Umbilical cord (tissue), 2 donors: ENCODE data around the gene KRTAP4-7. TPM values are rescaled to one million over a fixed set of nuclear protein-coding genes. Genes with fewer than 3 reads are reported as not detected.
A peak's percentile ranks its signal among the peaks of the same experiment; 100 is the strongest.
"Not testable (repeated sequence)": the region's sequence is repeated elsewhere in the genome, so short reads cannot be mapped to it uniquely, and the experiment has no call there.

Source experiments
- DNase-seq: peaks from one replicate; pipeline ENCODE4 v3.0.0-alpha.2; 2015; ENCODE audit warnings: low spot score
- total RNA-seq: library from RNA; depleted of rRNA; stranded (reverse); fragments of >200 nt; gene quantifications from one replicate; pipeline ENCODE4 v1.2.3, GENCODE V29; 2014; ENCODE audit warnings: low replicate concordance; ENCODE audit not compliant: insufficient read depth

Gene KRTAP4-7
- total RNA-seq, 1 donor from 2014 or later = not detected

- not testable (repeated sequence) for DNase-seq
Measured at GRCh38 chr17:41108728-41109386, 24.9 kb downstream of the KRTAP4-7 start.

GRCh38 chr17:41111151-41111885 lies 27.4 kb downstream of the KRTAP4-7 start:
- DNase-seq = no peak

DNA sequence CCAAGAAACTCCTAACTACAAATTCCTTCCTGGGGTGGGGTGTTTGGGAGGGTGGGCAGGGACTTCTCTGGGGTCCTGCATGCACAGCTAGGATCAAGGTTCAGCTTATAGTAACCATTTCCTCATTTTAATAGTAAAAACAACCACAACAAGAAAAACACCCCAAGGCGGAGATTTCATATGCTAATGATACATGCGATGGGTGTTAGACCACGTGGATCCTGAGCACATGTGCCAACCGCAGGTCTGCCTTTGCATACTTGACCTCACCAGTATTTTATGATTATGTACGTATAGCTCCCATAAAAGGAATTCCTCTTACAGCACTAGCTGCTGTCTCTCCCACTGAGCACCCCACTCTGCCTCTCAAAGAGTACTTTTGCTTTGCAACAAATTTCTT lies 32.3 kb downstream of the KRTAP4-7 start:
- DNase-seq = no peak

DNA sequence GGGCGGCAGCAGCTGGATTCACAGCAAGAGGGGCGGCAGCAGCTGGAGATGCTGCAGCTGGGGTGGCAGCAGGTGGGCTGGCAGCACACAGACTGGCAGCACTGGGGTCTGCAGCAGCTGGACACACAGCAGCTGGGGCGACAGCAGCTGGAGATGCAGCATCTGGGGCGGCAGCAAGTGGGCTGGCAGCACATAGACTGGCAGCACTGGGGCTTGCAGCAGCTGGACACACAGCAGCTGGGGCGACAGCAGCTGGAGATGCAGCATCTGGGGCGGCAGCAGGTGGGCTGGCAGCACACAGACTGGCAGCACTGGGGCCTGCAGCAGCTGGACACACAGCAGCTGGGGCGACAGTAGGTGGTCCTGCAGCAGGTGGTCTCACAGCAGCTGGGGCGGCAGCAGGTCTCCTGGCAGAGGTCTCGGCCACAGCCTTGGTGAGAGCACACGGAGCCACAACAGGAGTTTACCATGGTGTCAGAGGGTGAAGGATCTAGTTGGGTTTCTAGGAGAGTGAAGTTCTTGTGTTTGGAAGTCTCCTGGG lies 34.0 kb downstream of the KRTAP4-7 start, which contains the start of gene KRTAP4-11:
TSS of gene KRTAP4-11 (minus strand) at position 528 of the 541 bp plus-strand sequence. CDS start at position 470, 58 bp downstream.
- not testable (repeated sequence) for DNase-seq

DNA sequence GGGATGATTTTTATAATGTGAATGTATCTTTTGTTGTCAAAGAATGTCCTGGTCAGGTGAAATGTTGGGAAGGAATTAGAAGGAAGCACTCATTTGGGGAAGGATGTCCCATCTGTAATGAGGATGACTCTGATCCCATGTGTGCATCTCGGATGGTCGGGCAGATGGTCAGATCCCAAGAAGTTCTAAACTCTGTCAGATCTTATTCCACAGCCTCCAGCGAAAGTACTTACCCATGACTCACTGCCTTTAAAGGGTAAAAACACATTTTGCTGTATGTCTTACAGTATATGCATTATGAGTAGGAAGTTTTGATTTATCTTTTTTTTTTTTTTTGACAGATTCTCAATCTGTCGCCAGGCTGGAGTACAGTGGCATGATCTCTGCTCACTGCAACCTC lies 34.8 kb downstream of the KRTAP4-7 start:
- no peak for DNase-seq

DNA sequence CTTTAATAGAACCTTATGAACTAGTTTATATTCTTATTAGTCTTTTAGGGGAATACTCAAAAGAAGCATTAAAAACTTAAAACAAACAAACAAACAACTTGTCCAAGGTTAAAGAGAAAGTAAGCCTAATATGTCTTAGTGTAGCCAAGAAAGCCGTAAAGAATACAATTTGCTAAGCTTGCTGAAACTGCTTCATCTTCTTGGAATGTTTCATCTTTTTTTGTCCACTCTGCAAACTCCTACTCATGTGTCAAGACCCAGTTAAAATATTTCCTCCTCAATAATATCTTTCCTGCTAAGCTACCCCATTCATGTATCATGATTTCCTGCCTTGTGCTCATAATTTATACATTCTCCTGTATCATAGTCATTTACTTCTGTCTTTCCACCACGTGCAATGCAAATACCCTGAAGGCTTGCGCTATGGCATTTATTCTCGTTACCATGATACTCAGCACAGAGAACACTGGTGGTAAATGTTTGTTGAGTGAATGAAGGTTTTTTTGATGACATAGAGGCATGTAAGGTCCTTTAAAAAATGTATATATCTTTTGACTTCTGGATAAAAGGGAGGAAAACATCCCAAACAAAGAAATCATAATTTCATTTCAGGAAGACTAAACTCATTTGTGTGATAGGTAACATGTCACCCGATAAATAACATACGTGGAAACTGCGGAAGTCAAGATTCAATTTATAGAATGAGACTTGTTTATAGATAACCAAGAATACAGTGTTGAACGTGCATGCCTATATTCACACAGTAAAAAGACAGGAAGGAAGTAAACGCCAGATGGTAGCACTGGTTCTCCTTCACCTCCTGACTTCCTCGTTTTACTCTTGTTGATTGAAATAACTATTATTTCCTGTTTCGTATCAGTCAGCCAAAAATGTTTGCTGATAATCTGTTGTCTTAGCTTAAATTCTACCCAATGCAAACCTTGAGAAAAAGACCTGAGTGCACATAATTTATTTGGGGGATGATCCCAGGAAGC lies 36.0 kb downstream of the KRTAP4-7 start:
- peak; percentile 5 for DNase-seq

GRCh38 chr17:41121742-41122141 lies 37.8 kb downstream of the KRTAP4-7 start:
- no peak for DNase-seq

DNA sequence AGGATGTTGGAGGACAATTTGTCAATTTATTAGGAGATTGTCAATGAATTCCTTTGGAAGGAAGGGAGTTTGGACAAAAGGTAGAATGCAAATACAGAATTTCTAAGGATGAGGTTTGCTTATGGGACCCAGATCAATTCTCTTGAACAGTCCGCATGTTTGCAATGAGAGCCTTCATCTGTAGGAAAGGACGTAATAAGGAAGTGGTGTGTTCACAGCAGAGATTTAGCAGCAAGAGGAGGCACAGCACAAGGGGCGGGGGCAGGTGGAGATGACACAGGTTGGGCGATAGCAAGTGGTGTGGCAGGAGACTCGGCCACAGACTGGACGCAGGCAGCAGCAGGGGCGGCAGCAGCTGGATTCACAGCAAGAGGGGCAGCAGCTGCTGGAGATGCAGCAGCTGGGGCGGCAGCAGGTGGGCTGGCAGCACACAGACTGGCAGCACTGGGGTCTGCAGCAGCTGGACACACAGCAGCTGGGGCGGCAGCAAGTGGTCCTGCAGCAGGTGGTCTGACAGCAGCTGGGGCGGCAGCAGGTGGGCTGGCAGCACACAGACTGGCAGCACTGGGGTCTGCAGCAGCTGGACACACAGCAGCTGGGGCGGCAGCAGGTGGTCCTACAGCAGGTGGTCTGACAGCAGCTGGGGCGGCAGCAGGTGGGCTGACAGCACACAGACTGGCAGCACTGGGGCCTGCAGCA lies 39.5 kb downstream of the KRTAP4-7 start:
- DNase-seq = not testable (repeated sequence)

GRCh38 chr17:41123991-41124371 lies 40.0 kb downstream of the KRTAP4-7 start, which contains the start of gene KRTAP4-12:
KRTAP4-12 (minus strand) TSS chr17:41124182; CDS start chr17:41124122, 60 bp downstream.
- not testable (repeated sequence) for DNase-seq

GRCh38 chr17:41125064-41125463 lies 41.1 kb downstream of the KRTAP4-7 start:
- no peak for DNase-seq

DNA sequence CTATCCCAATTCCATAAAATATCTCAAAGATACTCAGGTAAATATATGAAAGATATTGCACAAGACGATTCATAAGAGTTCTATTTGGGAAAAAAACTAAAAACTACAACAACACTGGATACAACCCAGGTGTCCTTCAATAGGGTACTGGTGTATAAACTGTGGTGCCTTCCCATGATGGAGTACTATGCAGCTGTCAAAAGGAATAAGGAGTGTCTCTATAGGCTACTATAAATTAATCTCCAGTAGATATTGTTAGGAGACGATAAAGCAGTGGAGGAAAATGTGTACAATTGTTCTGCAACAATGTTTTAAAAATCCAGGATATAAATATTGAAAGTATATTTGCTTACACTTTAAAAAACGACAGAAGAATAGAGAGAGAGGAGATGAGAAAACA lies 42.5 kb downstream of the KRTAP4-7 start:
- DNase-seq = no peak

- DNase-seq = no peak
Measured at GRCh38 chr17:41127371-41127770, 43.4 kb downstream of the KRTAP4-7 start.

DNA sequence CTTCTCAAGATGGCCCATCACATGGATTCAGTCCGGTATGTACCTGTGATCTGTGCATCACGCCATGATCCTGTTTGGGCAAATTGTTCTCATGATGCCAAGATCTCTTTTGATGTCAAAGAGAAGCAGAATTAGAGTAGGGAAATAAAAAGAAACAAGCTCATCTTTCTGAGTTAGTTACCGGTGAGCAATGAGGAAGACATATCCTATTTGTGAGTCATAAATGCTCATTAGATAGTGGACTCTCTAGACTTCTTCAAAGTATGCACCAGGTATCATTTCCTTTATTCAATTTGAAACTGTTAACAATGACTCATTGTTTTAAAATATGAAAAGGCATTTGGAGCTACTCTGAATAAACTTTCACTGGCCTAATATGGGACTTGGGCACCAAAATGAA lies 48.0 kb downstream of the KRTAP4-7 start:
- DNase-seq = no peak

DNA sequence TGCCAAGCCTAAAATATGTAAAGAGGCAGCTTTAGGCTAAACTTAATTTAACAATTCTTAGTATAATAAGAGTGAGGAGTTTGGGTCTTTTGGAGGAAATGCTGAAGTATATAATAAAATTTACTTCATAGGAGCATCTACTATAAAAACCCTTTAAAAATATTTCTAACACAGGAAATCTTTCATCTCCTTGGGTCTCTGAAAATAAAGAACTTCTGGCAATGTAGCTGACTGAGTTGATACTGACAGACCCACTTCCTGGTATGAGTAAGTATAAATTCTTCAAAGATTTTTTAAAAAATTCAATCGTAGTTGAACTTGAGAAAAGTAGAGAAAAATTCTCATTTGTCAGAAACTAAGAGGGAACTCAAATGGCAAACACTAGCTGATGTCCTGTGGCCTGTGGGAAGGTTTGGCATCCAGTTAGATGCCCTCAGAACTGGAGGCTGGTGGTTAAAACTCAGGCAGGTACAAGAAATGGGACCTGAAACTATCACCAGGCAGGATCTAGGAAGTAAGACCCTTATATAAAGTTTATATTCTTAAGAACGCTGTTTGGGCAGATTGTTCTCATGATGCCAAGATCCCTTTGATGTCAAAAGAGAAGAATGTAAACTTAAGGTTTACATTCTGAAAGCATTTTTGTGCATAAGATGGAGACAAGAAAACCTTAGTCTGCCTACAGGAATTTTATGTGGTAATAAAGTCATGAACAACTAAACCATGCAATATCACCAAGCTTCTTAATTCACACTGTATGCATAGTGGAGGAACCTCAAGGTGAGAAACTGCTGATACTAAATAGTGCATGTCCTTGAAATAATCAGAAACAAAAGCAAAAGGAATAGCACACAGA lies 50.2 kb downstream of the KRTAP4-7 start:
- no peak for DNase-seq

Other genes with a start within 250 kb of the KRTAP4-7 start
- gene KRT12, start 216.9 kb upstream of the KRTAP4-7 start, total RNA-seq = 4.6 TPM
- gene KRT20, start 198.9 kb upstream of the KRTAP4-7 start, total RNA-seq = 3.4 TPM
- gene KRT23, start 146.5 kb upstream of the KRTAP4-7 start, total RNA-seq = 24.3 TPM
- gene KRT39, start 117.2 kb upstream of the KRTAP4-7 start, total RNA-seq = 2.4 TPM
- gene KRT40, start 99.8 kb upstream of the KRTAP4-7 start, total RNA-seq = not detected
- gene KRTAP3-3, start 90.0 kb upstream of the KRTAP4-7 start, total RNA-seq = not detected
- gene KRTAP3-2, start 84.2 kb upstream of the KRTAP4-7 start, total RNA-seq = 31.1 TPM
- not detected for gene KRTAP3-1, start 75.0 kb upstream of the KRTAP4-7 start, total RNA-seq
- not detected for gene KRTAP1-5, start 56.9 kb upstream of the KRTAP4-7 start, total RNA-seq
- gene KRTAP1-4, start 54.0 kb upstream of the KRTAP4-7 start, total RNA-seq = not detected
- not detected for gene KRTAP1-3, start 49.3 kb upstream of the KRTAP4-7 start, total RNA-seq
- gene KRTAP1-1, start 42.7 kb upstream of the KRTAP4-7 start, total RNA-seq = not detected
- gene KRTAP2-1, start 36.8 kb upstream of the KRTAP4-7 start, total RNA-seq = not detected
- gene KRTAP2-2, start 28.9 kb upstream of the KRTAP4-7 start, total RNA-seq = 8.4 TPM
- gene KRTAP2-3, start 24.0 kb upstream of the KRTAP4-7 start, total RNA-seq = 20.5 TPM
- not detected for gene KRTAP2-4, start 18.3 kb upstream of the KRTAP4-7 start, total RNA-seq
- gene KRTAP4-8, start 14.0 kb downstream of the KRTAP4-7 start, total RNA-seq = not detected
- gene KRTAP4-16, start 18.1 kb downstream of the KRTAP4-7 start, total RNA-seq = not detected
- gene KRTAP4-9, start 21.2 kb downstream of the KRTAP4-7 start, total RNA-seq = not detected
- gene KRTAP4-11, start 34.2 kb downstream of the KRTAP4-7 start, total RNA-seq = 3.4 TPM
- not detected for gene KRTAP4-12, start 40.0 kb downstream of the KRTAP4-7 start, total RNA-seq
- 1.2 TPM for gene KRTAP4-6, start 56.4 kb downstream of the KRTAP4-7 start, total RNA-seq
- gene KRTAP4-5, start 65.7 kb downstream of the KRTAP4-7 start, total RNA-seq = 5.5 TPM
- gene KRTAP4-4, start 76.6 kb downstream of the KRTAP4-7 start, total RNA-seq = 2.6 TPM
- 1.4 TPM for gene KRTAP4-3, start 84.1 kb downstream of the KRTAP4-7 start, total RNA-seq
- not detected for gene KRTAP4-2, start 94.1 kb downstream of the KRTAP4-7 start, total RNA-seq
- gene KRTAP4-1, start 100.8 kb downstream of the KRTAP4-7 start, total RNA-seq = 1.9 TPM
- 1.4 TPM for gene KRTAP9-1, start 105.7 kb downstream of the KRTAP4-7 start, total RNA-seq
- gene KRTAP9-2, start 142.5 kb downstream of the KRTAP4-7 start, total RNA-seq = not detected
- not detected for gene KRTAP9-3, start 148.3 kb downstream of the KRTAP4-7 start, total RNA-seq
- not detected for gene KRTAP9-8, start 153.8 kb downstream of the KRTAP4-7 start, total RNA-seq
- 1.2 TPM for gene KRTAP9-4, start 165.5 kb downstream of the KRTAP4-7 start, total RNA-seq
- not detected for gene KRTAP9-9, start 171.2 kb downstream of the KRTAP4-7 start, total RNA-seq
- not detected for gene KRTAP9-6, start 181.2 kb downstream of the KRTAP4-7 start, total RNA-seq
- not detected for gene KRTAP9-7, start 191.5 kb downstream of the KRTAP4-7 start, total RNA-seq
- not detected for gene KRTAP29-1, start 218.7 kb downstream of the KRTAP4-7 start, total RNA-seq
- not detected for gene KRTAP16-1, start 225.2 kb downstream of the KRTAP4-7 start, total RNA-seq
- not detected for gene KRTAP17-1, start 231.6 kb downstream of the KRTAP4-7 start, total RNA-seq